AG10803 (cell line): ENCODE measurements around the gene NRAP.

Source experiments
- DNase-seq: peaks from one replicate; pipeline ENCODE4 v3.0.0; 2010; ENCODE audit warnings: low read depth
- H3K4me3 ChIP-seq: 2 replicates; pipeline ENCODE4 v1.5.1; 2011; ENCODE audit warnings: mild to moderate bottlenecking, low read length, control low read depth
- TF ChIP-seq, protein P1 (sequence below): conservative IDR thresholded peaks from 2 replicates; pipeline ENCODE4 v1.5.1; 2011; ENCODE audit warnings: mild to moderate bottlenecking, low read length, control low read depth, inconsistent platforms

NRAP gene

GRCh38 chr10:113663908-113664307 is at the start of gene NRAP:
Gene NRAP (minus strand): TSS chr10:113664041. CDS start chr10:113663882, 159 bp downstream.
- no peak for DNase-seq
- TF ChIP-seq, protein P1, sequence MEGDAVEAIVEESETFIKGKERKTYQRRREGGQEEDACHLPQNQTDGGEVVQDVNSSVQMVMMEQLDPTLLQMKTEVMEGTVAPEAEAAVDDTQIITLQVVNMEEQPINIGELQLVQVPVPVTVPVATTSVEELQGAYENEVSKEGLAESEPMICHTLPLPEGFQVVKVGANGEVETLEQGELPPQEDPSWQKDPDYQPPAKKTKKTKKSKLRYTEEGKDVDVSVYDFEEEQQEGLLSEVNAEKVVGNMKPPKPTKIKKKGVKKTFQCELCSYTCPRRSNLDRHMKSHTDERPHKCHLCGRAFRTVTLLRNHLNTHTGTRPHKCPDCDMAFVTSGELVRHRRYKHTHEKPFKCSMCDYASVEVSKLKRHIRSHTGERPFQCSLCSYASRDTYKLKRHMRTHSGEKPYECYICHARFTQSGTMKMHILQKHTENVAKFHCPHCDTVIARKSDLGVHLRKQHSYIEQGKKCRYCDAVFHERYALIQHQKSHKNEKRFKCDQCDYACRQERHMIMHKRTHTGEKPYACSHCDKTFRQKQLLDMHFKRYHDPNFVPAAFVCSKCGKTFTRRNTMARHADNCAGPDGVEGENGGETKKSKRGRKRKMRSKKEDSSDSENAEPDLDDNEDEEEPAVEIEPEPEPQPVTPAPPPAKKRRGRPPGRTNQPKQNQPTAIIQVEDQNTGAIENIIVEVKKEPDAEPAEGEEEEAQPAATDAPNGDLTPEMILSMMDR, result no peak

GRCh38 chr10:113713640-113713982 is 49.8 kb upstream of the NRAP start:
- no peak for DNase-seq
- TF ChIP-seq, protein P1, result no peak
- H3K4me3 ChIP-seq, result no peak overlapping the region

More at GRCh38 chr10:113663908-113664307, at the start of gene NRAP:
- H3K4me3 ChIP-seq, result no peak within 1 kb of the TSS

DNA sequence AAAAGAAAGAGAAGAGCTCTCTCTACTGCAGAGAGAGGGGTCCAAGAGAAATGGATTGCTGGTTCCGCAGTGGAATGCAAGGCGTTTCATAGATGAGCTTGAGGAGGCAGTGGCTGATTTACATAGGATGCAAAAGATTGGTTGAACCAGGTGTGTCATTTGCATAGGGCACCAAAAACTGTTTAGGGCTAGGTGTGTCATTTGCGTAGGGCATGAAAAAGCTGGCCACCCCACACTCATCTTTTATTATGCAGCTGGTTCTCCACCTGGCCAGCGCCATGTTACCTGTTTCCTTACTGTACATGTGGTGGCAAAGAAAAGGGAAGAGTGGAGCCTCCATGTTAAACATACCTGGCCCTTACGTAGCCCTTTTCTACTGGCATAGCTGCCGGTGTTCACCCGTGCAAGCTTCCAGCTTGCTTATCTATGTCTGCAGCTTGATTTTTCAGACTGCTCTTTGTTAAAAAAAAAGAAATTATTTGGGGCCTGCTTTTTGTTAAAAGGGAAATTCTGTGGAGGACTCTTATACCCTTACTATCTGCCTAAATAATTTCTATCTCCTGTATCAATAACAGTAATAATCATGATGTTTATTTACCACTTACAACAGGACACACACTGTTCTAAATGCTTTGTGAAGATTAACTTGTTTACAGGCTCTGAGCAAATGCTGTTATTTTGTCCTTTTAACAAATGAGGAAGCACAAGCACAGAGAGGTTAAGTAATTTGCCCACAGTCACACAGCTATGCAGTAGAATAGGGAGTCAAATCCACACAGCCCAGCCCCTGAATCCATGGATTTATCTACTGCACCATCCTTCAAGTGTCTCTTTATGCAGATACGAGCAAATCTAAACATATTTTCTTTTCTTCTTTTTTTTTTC is 49.2 kb upstream of the NRAP start:
- no peak for DNase-seq
- TF ChIP-seq, protein P1, result no peak

GRCh38 chr10:113712024-113712423 is 48.2 kb upstream of the NRAP start:
- no peak overlapping the region for H3K4me3 ChIP-seq
- TF ChIP-seq, protein P1, result no peak
- no peak for DNase-seq

More for the DNA sequence above, 49.2 kb upstream of the NRAP start:
- no peak overlapping the region for H3K4me3 ChIP-seq

GRCh38 chr10:113711142-113711541 is 47.3 kb upstream of the NRAP start:
- no peak overlapping the region for H3K4me3 ChIP-seq
- DNase-seq, result no peak
- TF ChIP-seq, protein P1, result no peak

- H3K4me3 ChIP-seq, result no peak overlapping the region
- peak; percentile 67 for DNase-seq
- TF ChIP-seq, protein P1, result no peak
These were observed 45.5 kb upstream of the NRAP start for GRCh38 chr10:113709221-113709838.

- TF ChIP-seq, protein P1, result no peak
- no peak overlapping the region for H3K4me3 ChIP-seq
These were observed 44.8 kb upstream of the NRAP start for GRCh38 chr10:113708640-113709039.

More at GRCh38 chr10:113708640-113709039, 44.8 kb upstream of the NRAP start:
- DNase-seq, result no peak
